ENCODE measurements around the gene MARCHF9.
"Not testable (repeated sequence)": the region's sequence is repeated elsewhere in the genome, so short reads cannot be mapped to it uniquely, and the experiment has no call there.

MARCHF9 gene, protein sequence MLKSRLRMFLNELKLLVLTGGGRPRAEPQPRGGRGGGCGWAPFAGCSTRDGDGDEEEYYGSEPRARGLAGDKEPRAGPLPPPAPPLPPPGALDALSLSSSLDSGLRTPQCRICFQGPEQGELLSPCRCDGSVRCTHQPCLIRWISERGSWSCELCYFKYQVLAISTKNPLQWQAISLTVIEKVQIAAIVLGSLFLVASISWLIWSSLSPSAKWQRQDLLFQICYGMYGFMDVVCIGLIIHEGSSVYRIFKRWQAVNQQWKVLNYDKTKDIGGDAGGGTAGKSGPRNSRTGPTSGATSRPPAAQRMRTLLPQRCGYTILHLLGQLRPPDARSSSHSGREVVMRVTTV

DNA sequence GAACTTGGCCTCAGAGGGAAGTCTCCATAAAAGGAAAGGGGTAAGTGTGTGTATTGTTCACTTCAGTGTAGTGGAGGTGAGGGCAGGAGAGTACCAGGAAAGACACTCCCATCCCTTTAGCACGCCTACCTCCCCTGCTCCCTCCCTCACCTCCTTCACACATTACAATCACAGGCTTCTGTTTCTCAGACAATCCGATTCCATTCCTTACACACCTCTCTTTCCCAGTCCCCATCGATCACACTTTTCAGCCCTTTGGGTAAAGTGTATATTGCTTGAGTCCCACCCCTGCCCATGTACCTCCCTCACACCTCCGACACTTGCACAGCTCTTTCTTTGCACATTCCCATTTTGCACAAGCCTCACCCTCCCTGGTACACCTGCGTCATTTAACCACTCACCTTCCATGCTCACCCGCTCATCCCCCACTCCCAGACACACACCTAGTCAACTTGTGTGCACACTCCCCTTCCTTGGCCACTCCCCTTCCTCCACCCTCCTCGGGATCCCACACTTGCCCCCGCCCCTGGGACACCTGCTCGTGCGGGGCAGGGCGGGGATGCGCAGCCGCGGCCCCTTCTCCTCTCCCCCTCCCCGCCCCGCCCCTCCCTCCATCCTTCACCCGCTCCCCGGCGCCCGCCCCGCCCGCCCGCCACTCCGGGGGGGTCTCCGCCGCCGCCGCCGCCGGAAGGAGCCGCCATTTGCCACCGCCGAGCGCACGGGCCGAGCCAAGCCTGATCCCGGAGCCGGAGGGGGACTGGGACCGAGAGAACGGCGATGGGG is at the start of gene MARCHF9:
TSS of gene MARCHF9 (plus strand) at position 693 of the 783 bp plus-strand sequence. CDS start 426 bp downstream, outside the sequence.
- DNase-seq = no peak

DNA sequence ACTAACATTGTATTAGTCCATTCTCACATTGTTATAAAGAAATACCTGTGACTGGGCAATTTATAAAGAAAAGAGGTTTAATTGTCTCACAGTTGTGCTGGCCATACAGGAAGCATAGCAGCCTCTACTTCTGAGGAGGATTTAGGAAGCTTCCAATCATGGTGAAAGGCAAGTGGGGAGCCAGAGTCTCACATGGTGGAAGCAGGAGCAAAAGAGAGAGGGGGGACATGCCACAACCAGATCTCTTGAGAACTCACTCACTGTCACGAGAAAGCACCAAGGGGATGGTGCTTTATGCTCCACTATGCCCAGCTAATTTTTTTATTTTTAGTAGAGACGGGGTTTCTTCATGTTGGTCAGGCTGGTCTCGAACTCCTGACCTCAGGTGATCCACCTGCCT is 47.7 kb upstream of the MARCHF9 start:
- DNase-seq = no peak

DNA sequence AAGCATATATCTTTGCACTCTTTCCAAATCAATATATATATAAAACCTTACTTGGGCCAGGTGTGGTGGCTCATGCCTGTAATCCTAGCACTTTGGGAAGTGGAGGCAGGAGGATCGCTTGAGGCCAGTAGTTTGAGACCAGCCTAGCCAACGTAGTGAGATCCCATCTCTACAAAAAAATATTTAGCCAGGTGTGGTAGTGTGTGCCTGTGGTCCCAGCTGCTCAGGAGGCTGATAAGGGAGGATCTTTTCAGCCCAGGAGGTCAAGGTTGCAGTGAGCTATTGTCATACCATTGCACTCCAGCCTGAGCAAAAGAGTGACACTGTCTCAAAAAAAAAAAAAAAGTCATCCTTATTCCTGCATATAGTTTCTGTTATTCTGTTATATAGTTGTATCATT is 46.6 kb upstream of the MARCHF9 start:
- no peak for DNase-seq

DNA sequence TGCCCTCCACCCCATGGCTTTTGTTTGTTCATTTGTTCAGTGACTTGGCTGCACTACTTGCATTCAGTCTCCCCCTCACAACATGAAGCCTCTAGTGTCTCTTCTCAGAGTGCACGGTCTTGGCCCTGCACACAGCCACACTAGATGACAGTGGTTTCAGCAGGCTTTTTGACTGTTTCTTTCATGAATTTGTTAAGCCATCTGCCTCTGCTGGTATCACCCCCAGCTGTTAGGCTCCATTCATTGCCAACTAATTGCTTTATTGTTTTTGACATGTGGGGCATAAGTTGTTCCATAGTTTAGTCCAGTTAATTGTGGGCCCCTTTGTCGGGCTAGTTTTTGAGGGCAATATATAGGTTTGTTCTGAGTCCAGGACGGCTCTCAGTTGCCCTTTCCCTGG is 42.2 kb upstream of the MARCHF9 start:
- no peak for DNase-seq

GRCh38 chr12:57713209-57713608 is 41.7 kb upstream of the MARCHF9 start:
- DNase-seq = no peak

GRCh38 chr12:57715036-57715748 is 39.7 kb upstream of the MARCHF9 start:
- DNase-seq = not testable (repeated sequence)

- DNase-seq = no peak
Observed at GRCh38 chr12:57715786-57716185, 39.1 kb upstream of the MARCHF9 start.

DNA sequence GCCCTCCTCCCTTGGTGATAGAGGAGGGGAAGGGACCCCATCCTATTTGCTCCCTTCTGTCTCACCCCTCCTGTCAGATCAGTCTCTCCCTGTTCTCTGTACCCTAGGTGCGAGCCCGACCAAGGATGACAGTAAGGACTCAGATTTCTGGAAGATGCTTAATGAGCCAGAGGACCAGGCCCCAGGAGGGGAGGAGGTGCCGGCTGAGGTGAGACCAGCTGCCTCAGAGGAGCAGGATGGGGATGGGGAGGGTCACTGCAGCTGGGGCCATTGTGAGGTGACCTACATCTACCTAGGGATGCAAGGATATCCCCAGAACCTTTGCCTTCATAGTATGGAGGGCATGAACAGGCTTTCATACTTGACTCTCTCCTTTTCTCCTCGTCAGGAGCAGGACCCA is 38.6 kb upstream of the MARCHF9 start:
- no peak for DNase-seq

DNA sequence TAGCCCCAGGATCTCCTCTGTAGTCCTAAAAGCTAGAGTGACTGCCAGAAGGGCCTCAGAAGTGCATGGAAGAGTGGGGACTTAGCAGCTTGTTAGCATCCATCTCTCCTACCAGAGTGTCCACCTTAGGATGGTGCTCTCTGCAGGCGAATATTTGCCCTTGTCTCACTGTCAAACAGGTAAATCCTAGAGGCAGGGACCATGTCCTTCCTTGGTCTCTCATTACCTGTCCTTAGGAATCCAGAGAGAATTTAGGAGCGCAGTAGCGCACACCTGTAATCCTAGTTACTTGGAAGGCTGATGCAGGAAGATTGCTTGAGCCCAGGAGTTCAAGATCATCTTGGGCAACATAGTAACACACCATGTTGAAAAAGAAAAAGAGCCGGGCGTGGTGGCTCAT is 37.8 kb upstream of the MARCHF9 start:
- DNase-seq = no peak

GRCh38 chr12:57717846-57718640 is 36.9 kb upstream of the MARCHF9 start:
- DNase-seq = no peak

DNA sequence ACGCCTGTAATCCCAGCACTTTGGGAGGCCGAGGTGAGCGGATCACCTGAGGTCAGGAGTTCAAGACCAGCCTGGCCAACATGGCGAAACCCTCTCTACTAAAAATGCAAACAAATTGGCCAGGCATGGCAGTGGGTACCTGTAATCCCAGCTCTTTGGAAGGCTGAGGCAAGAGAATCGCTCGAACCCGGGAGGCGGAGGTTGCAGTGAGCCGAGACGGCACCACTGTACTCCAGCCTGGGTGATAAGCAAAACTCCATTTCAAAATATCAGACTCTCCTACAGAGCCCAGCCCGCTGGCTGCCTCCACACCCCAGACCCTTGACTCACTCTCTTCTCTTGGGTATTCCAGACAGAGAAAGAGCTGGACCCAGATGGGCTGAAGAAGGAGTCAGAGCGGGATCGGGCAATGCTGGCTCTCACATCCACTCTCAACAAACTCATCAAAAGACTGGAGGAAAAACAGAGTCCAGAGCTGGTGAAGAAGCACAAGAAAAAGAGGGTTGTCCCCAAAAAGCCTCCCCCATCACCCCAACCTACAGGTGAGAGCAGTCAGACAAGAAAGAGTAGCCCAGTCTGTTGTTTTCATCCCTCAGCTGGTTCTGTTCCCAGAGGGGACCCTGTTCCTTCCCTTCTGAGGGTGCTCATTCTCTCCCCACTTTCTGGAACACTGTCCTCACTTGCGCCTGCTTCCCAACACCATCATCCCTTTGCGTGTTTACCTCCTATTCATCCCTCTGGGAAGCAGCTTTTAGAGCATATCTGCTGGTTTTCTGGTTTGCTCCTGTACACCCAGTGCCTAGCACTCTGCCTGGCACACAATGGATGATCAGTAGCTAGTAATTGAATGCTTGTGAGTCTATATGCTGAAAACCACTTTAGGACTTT is 36.0 kb upstream of the MARCHF9 start:
- no peak for DNase-seq

DNA sequence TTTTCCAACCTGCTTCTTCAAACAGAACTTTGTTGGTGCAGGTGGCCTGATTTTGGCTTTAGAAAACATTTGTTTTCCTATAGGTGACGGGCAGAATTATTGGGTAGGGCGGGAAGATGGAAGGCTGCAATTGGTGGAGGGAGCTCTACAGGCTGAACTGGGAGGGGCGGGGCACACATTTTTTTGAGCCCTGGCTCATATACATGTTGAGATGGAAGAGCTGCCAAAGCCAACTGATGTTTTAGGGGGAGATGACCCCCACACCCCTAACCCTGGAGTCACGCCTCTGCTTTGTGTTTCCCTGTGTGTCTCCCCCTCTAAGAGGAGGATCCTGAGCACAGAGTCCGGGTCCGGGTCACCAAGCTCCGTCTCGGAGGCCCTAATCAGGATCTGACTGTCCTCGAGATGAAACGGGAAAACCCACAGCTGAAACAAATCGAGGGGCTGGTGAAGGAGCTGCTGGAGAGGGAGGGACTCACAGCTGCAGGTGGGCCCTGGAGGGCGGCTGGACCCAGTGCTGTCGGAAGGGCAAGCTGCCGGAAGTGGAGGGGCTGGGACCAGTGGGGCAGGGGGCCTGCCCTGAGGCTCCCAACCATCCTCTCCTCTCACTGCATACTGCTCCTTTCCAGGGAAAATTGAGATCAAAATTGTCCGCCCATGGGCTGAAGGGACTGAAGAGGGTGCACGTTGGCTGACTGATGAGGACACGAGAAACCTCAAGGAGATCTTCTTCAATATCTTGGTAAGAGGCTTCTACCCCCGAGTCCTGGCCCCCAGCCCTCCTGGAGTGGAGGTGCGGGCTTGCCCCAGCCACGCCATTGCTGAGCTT is 34.9 kb upstream of the MARCHF9 start:
- DNase-seq = no peak

DNA sequence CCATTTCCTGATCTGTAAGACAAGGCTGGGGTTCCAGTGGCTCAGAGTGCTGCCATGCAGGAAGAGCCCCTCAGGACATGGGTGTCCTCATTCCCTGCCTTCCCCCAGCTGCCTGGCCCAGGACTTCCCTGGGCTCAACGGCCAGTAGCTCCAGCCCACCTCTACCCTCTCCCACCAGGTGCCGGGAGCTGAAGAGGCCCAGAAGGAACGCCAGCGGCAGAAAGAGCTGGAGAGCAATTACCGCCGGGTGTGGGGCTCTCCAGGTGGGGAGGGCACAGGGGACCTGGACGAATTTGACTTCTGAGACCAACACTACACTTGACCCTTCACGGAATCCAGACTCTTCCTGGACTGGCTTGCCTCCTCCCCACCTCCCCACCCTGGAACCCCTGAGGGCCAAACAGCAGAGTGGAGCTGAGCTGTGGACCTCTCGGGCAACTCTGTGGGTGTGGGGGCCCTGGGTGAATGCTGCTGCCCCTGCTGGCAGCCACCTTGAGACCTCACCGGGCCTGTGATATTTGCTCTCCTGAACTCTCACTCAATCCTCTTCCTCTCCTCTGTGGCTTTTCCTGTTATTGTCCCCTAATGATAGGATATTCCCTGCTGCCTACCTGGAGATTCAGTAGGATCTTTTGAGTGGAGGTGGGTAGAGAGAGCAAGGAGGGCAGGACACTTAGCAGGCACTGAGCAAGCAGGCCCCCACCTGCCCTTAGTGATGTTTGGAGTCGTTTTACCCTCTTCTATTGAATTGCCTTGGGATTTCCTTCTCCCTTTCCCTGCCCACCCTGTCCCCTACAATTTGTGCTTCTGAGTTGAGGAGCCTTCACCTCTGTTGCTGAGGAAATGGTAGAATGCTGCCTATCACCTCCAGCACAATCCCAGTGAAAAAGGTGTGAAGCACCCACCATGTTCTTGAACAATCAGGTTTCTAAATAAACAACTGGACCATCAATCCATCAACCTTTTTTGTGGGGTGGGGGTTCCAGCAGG is 34.0 kb upstream of the MARCHF9 start:
- no peak for DNase-seq

DNA sequence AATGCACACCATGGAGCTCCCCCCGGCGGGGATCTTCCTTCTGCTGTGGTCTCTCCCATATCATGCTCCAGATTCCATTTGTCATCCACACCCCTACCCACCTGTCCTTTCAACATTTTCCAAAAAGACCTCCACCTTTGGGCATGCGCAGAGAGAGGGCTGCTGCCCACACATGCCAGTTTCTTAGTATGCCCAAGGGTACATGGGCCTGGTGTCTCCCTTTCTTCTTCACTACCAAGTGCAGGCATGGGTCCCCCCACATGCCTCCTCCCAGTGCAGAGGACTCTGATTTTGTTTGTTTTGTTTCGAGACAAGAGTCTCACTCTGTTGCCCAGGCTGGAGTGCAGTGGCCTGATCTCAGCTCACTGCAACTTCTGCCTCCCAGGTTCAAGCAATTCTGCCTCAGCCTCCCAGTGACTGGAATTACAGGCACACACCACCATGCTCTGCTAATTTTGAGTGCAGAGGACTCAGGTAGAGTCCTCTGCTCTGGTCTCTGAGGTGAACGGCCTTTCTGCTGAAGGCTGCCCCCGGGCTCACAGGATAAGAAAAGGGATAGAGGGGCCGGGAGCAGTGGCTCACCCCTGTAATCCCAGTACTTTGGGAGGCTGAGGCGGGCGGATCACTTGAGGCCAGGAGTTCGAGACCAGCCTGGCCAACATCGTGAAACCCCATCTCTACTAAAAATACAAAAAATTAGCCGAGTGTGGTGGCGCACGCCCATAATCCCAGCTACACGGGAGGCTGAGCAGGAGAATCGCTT is 32.9 kb upstream of the MARCHF9 start:
- DNase-seq = not testable (repeated sequence)

DNA sequence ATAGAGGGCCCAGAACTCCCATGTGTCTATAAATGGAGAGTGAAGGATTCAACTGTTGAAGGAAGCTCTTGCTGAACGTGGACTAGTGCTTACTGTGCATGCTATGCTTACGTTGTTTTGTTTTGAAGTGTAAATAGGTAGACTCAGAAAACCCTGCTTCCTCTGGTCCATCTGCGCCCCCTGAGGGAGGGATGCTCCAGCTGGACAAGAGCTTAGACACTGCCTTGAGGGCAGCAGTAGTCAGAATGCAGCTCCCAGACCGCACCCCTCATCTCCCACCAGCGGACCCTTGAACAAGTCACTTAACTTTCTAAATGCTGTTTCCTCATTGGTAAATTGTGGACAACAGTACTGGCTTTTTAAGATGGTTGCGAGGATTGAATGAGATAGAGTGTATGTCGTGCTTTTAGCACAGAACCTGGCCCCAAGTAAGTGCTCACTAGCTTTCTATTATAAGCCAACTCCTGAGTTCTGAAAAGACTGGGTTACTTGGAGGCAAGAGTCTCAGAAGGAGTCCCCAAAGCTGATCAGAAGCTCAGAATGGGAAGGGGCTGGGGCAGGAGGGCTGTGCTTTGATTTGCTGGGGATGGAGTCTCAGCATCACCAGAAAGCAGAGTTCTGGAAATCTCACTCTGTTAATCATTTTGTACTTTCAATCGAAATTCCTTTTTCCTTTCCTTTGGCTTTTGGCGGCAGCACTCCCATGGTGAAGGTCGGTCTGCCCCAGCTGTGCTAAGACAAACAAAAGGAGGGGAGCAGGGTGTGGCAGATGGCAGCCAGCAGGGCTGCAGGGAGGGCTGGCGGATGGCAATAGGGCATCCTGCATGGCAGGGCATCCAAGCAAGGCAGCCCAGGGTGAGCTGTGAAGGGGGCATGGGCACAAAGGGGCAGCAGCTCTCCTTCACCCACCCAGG is 31.9 kb upstream of the MARCHF9 start:
- DNase-seq = no peak

- no peak for DNase-seq
Observed at GRCh38 chr12:57723630-57723962, 31.3 kb upstream of the MARCHF9 start.

Measured in bone marrow (tissue), 2 donors.